AG04450 (cell line): Measurements from ENCODE around the gene PRXL2A. TPM values are rescaled to one million over a fixed set of nuclear protein-coding genes. Genes with fewer than 3 reads are reported as not detected.
A peak's percentile ranks its signal among the peaks of the same experiment; 100 is the strongest.

Experiments
- CTCF ChIA-PET: fragments of 300-600, 350-600 bp; formaldehyde crosslinking; extraction: SDS; loops from one replicate; lab custom pipeline; 2022; ENCODE audit warnings: antibody characterized with exemption, inconsistent platforms; lab: Charles Lee
- POLR2A ChIA-PET: fragments of 350-600 bp; formaldehyde crosslinking; extraction: SDS; loops from one replicate; lab custom pipeline; 2021; ENCODE audit warnings: antibody characterized with exemption, inconsistent platforms; lab: Yijun Ruan, JAX
- DNase-seq: peaks from one replicate; pipeline ENCODE4 v3.0.0-alpha.2; 2011; ENCODE audit warnings: low read depth, low spot score
- H3K27ac ChIP-seq: one replicate; pipeline ENCODE4 v1.5.1; 2012; ENCODE audit warnings: low read depth, low read length, control low read depth
- H3K27me3 ChIP-seq: one replicate; pipeline ENCODE4 v1.6.0; 2012; ENCODE audit warnings: low read length; ENCODE audit not compliant: control insufficient read depth, insufficient read depth
- H3K4me3 ChIP-seq: 2 replicates; pipeline ENCODE4 v1.5.1; 2011; ENCODE audit warnings: mild to moderate bottlenecking, low read depth, low read length, control low read depth
- H3K9me3 ChIP-seq: 2 replicates; pipeline ENCODE4 v1.5.1; 2012; ENCODE audit warnings: low read length; ENCODE audit not compliant: control insufficient read depth, insufficient read depth
- polyA plus RNA-seq: library from polyadenylated mRNA; depleted of rRNA; stranded (reverse); fragments of >200 nt; gene quantifications from 2 replicates; pipeline ENCODE4 v1.2.3, GENCODE V29; 2011
- TF ChIP-seq, protein P1 (sequence below): IDR thresholded peaks from 2 replicates; pipeline ENCODE4 v1.5.1; 2011; ENCODE audit warnings: low read depth, low read length, control low read depth, inconsistent platforms

PRXL2A gene
- polyA plus RNA-seq, 1 experiment, result 5.2 TPM

DNA sequence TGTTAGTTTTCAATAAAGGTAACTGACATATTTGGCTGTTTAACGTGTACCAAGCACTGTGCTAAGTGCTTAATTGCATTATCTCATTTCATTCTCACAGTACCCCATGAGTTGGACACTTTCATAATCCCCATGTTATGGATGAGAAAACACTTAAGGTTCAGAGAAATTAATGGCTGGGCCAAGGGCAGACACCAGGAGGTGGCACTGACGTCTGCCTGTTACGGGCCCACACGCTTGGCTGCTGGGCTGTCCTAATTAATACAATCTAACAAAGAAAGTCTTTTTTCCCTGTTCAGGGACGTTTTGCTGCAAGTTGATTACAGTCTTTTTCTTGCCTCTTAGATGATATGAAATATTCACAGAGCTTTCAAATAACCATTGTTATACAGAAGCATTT is 35.7 kb upstream of the PRXL2A start:
- ChIA-PET CTCF (no interaction called here), POLR2A (no interaction called here)
- no peak overlapping the region for H3K4me3 ChIP-seq

DNA sequence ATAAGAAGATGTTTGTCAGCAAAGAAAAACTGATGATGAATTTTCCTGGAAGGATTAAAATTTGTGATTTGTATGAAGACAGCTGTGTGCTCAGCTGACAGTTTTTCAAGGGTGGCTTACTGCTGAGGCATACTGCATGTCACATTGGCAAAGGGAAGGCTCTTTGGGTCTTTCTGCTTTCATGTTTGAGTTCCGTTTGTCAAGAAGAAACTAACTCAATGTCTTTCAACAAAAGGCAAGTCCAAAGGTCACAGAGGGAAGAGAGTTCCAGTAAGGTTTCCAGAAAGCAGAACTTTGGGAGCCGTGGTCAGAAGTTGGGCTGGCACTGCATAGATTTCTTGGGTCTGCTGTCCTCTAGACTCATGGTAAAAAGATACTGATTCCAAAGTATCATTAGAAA is 34.8 kb upstream of the PRXL2A start:
- POLR2A ChIA-PET, result no interaction called here

More for the DNA sequence above, 35.7 kb upstream of the PRXL2A start:
- Histone ChIP-seq H3K9me3 (no peaks in the 10 kb centered on the region), H3K27me3 (peaks cover 3% of the 10 kb centered on the region), H3K27ac (no peak overlapping the region)
- no peak for DNase-seq
- TF ChIP-seq, protein P1, sequence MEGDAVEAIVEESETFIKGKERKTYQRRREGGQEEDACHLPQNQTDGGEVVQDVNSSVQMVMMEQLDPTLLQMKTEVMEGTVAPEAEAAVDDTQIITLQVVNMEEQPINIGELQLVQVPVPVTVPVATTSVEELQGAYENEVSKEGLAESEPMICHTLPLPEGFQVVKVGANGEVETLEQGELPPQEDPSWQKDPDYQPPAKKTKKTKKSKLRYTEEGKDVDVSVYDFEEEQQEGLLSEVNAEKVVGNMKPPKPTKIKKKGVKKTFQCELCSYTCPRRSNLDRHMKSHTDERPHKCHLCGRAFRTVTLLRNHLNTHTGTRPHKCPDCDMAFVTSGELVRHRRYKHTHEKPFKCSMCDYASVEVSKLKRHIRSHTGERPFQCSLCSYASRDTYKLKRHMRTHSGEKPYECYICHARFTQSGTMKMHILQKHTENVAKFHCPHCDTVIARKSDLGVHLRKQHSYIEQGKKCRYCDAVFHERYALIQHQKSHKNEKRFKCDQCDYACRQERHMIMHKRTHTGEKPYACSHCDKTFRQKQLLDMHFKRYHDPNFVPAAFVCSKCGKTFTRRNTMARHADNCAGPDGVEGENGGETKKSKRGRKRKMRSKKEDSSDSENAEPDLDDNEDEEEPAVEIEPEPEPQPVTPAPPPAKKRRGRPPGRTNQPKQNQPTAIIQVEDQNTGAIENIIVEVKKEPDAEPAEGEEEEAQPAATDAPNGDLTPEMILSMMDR, result no peak

DNA sequence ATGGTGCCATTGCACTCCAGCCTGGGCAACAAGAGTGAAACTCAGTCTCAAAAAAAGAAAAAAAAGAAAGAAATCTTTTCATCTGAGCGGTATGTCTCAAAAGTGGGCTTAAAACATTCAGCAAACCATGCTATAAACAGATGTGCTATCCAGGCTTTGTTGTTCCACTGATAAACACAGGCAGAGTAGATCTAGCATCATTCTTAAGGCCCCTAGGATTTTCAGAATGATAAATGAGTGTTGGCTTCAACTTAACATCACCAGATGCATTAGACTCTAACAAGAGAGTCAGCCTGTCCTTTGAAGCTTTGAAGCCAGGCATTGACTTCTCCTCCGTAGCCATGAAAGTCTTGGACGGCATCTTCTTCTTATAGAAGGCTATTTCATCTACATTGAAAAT is 28.6 kb upstream of the PRXL2A start:
- TF ChIP-seq, protein P1, result no peak
- ChIA-PET POLR2A (no interaction called here), CTCF (interaction anchor here (0.8 to 2.0 kb wide), 2 partner anchors 64 to 126 kb away, joined by 3 to 7 read pairs; no protein-coding TSS in a partner anchor)
- no peak for DNase-seq
- Histone ChIP-seq H3K4me3 (no peak overlapping the region), H3K27ac (no peak overlapping the region), H3K9me3 (no peaks in the 10 kb centered on the region), H3K27me3 (peaks cover 3% of the 10 kb centered on the region)

More for the DNA sequence above, 34.8 kb upstream of the PRXL2A start:
- Histone ChIP-seq H3K9me3 (no peaks in the 10 kb centered on the region), H3K27me3 (peaks cover 3% of the 10 kb centered on the region), H3K27ac (no peak overlapping the region), H3K4me3 (no peak overlapping the region)
- CTCF ChIA-PET, result no interaction called here
- no peak for DNase-seq
- TF ChIP-seq, protein P1, result no peak

DNA sequence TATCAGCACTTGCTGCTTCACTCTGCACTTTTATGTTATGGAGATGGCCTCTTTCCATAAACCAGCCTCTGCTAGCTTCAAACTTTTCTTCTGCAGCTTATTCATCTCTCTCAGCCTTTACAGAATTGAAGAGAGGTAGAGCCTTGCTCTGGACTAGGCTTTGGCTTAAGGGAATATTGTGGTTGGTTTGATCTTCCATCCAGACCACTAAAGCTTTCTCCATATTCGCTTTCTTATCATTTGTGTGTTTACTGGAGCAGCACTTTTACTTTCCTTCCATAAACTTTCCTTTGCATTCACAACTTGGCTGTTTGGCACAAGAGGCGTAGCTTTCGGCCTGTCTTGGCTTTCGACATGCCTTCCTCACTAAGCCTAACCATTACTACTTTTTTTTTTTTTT is 28.2 kb upstream of the PRXL2A start:
- TF ChIP-seq, protein P1, result no peak
- no peak overlapping the region for H3K27ac ChIP-seq
- no peak overlapping the region for H3K4me3 ChIP-seq
- ChIA-PET POLR2A (interaction anchor here (0.6 kb wide), 1 partner anchor 180 kb away, joined by 7 read pairs; no protein-coding TSS in a partner anchor), CTCF (interaction anchor here (0.8 to 2.0 kb wide), 2 partner anchors 64 to 125 kb away, joined by 3 to 7 read pairs; no protein-coding TSS in a partner anchor)
- DNase-seq, result no peak
- H3K27me3 ChIP-seq, result peaks cover 3% of the 10 kb centered on the region
- no peaks in the 10 kb centered on the region for H3K9me3 ChIP-seq

DNA sequence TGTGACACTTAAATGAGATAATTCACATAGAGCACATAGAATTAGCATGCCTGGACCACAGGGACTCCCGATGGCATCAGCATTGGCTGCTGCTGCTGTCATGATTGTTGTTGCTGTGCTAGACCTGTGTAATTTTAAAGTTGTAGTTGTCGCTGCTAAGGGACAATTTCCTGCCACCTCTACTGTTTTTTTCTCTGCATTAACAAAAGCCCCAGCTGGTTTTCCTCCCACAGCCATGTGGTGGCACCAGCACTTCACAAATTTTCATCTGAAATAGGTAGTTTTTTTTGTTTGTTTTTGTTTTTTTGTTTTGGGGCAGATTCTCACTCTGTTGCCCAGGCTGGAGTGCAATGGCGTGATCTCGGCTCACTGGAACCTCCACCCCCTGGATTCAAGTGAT is 25.4 kb upstream of the PRXL2A start:
- TF ChIP-seq, protein P1, result peak; percentile 60
- POLR2A ChIA-PET, result no interaction called here
- Histone ChIP-seq H3K27ac (no peak overlapping the region), H3K27me3 (peaks cover 3% of the 10 kb centered on the region), H3K9me3 (no peaks in the 10 kb centered on the region), H3K4me3 (no peak overlapping the region)
- CTCF ChIA-PET, result interaction anchor here (0.5 to 2.4 kb wide), 8 partner anchors 23 to 282 kb away, joined by 3 to 15 read pairs (median 4); no protein-coding TSS in a partner anchor
- no peak for DNase-seq
